LNCaP clone FGC (cell line): ENCODE results near the gene ARHGDIB.

ENCODE experiments used
- DNase-seq: peaks from one replicate; pipeline ENCODE4 v3.0.0-alpha.2; 2011; ENCODE audit warnings: low read depth
- H3K4me3 ChIP-seq: 2 replicates; pipeline ENCODE4 v1.5.1; 2011; ENCODE audit warnings: mild to moderate bottlenecking, low read depth, low read length, control low read depth
- TF ChIP-seq, protein P1 (sequence below): IDR thresholded peaks from 2 replicates; pipeline ENCODE4 v1.5.1; 2012; ENCODE audit warnings: mild to moderate bottlenecking; ENCODE audit not compliant: control insufficient read depth, insufficient read depth; ENCODE audit errors: extremely low read depth

Gene ARHGDIB

GRCh38 chr12:14993537-14994266 lies 32.3 kb upstream of the ARHGDIB start:
- DNase-seq: no peak
- TF ChIP-seq, protein P1, sequence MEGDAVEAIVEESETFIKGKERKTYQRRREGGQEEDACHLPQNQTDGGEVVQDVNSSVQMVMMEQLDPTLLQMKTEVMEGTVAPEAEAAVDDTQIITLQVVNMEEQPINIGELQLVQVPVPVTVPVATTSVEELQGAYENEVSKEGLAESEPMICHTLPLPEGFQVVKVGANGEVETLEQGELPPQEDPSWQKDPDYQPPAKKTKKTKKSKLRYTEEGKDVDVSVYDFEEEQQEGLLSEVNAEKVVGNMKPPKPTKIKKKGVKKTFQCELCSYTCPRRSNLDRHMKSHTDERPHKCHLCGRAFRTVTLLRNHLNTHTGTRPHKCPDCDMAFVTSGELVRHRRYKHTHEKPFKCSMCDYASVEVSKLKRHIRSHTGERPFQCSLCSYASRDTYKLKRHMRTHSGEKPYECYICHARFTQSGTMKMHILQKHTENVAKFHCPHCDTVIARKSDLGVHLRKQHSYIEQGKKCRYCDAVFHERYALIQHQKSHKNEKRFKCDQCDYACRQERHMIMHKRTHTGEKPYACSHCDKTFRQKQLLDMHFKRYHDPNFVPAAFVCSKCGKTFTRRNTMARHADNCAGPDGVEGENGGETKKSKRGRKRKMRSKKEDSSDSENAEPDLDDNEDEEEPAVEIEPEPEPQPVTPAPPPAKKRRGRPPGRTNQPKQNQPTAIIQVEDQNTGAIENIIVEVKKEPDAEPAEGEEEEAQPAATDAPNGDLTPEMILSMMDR: no peak
- H3K4me3 ChIP-seq: no peak overlapping the region

DNA sequence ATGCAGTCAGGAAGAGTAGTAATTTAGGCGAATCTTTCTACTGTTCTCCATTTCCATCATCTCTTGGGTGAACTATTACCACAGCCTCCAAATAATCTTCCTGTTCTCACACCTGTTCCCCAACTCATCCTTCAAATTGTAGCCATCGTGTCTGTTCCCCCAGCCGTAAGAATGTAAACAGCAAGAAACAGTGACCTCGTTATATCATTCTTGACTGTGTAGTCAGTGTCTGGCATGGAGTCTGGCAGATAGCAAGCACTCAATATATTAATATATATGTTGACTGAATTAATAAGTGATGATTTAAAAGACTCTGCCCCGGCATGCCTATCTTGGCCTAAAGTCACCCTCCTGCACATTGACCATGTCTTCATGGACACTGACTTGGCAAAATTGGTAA lies 31.7 kb upstream of the ARHGDIB start:
- no peak overlapping the region for H3K4me3 ChIP-seq
- DNase-seq: no peak
- TF ChIP-seq, protein P1: no peak

DNA sequence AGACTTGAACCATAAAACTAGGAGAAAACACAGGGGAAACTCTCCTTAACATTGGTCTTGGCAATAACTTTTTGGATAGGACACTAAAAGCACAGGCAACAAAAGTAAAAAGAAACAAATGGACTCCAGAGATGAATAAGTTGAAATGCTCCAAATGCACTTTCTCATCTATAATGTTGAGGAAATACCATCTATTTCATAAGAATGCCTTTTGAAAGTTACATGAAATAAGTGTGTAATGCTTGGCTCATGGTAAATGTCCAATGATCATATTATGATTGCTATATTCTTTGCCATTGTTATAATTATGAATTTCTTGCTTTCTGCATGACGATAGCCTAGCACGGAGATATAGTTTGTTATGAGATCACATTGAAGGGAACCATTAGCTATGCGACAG lies 31.3 kb upstream of the ARHGDIB start:
- TF ChIP-seq, protein P1: no peak
- DNase-seq: no peak
- no peak overlapping the region for H3K4me3 ChIP-seq

DNA sequence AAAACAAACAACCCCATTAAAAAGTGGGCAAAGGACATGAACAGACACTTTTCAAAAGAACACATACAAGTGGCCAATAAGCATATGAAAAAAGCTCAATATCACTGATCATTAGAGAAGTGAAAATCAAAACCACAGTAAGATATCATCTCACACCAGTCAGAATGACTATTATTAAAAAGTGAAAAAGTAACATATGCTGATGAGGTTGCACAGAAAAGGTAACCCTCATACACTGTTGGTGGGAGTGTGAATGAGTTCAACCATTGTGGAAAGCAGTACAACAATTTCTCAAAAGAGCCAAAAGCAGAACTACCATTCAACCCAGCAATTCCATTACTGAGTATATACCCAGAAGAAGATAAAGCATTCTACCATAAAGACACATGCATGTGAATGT lies 29.7 kb upstream of the ARHGDIB start:
- H3K4me3 ChIP-seq: no peak overlapping the region
- TF ChIP-seq, protein P1: no peak
- no peak for DNase-seq

GRCh38 chr12:14989790-14990189 lies 28.4 kb upstream of the ARHGDIB start:
- no peak for DNase-seq
- TF ChIP-seq, protein P1: no peak
- no peak overlapping the region for H3K4me3 ChIP-seq

- TF ChIP-seq, protein P1: no peak
- H3K4me3 ChIP-seq: no peak overlapping the region
- no peak for DNase-seq
These were observed 26.6 kb upstream of the ARHGDIB start for GRCh38 chr12:14988035-14988434.

- no peak for DNase-seq
- H3K4me3 ChIP-seq: no peak overlapping the region
- TF ChIP-seq, protein P1: 0 out of 2 replicates have a peak, but pooled peaks have one; percentile 15
These were observed 25.0 kb upstream of the ARHGDIB start for GRCh38 chr12:14986449-14986848.
